ENCODE measurements around the gene ADCYAP1R1. TPM values are rescaled to one million over a fixed set of nuclear protein-coding genes. Genes with fewer than 3 reads are reported as not detected.

The ADCYAP1R1 gene
- total RNA-seq, 1 experiment from 2014 or later, result 8.9 TPM

- Histone ChIP-seq H2AK5ac (ENCODE audit: insufficient read length, low read length) (no peak overlapping the region), H2BK20ac (ENCODE audit: low read depth, low read length, poor library complexity, severe bottlenecking) (no peak overlapping the region), H2BK5ac (ENCODE audit: insufficient read length, low read length) (no peak overlapping the region), H3K23ac (ENCODE audit: insufficient read length, low read depth, low read length) (no peak overlapping the region), H4K20me1 (ENCODE audit: control insufficient read depth, insufficient read depth, insufficient read length) (no peaks in the 10 kb centered on the region), H2BK15ac (ENCODE audit: low read depth, low read length) (no peak overlapping the region), H3K27ac (ENCODE audit: insufficient read length, low read depth, low read length) (no peak overlapping the region), H3K23me2 (ENCODE audit: insufficient read length, low read depth, low read length, poor library complexity, severe bottlenecking) (no peaks in the 10 kb centered on the region), H3K18ac (ENCODE audit: insufficient read length, low read depth, low read length) (no peak overlapping the region), H2BK120ac (ENCODE audit: low read depth, low read length, poor library complexity, severe bottlenecking) (no peak overlapping the region), H2BK12ac (ENCODE audit: insufficient read length, low read depth, low read length) (no peak overlapping the region), H3K4me2 (ENCODE audit: insufficient read depth, insufficient read length, low read length) (no peak overlapping the region), H3K9me3 (ENCODE audit: control insufficient read depth, low read depth, low read length) (no peaks in the 10 kb centered on the region), H4K91ac (ENCODE audit: insufficient read length, low read depth, low read length) (no peak overlapping the region), H3K4ac (ENCODE audit: low read depth, low read length) (no peak overlapping the region), H4K8ac (replicated peaks; ENCODE audit: insufficient read length, low read depth, low read length) (no peak overlapping the region), H3K27me3 (ENCODE audit: insufficient read depth, low read length) (no peaks in the 10 kb centered on the region), H3T11ph (ENCODE audit: low read length) (no peak overlapping the region), H3K9ac (ENCODE audit: extremely low read depth, insufficient read length, low read length) (no peak overlapping the region), H4K5ac (ENCODE audit: insufficient read length, low read depth, low read length) (no peak overlapping the region), H2AFZ (ENCODE audit: low read length) (no peak overlapping the region), H3K4me1 (ENCODE audit: insufficient read depth, low read length) (no peaks in the 10 kb centered on the region), H3K79me2 (ENCODE audit: insufficient read depth, low read length) (no peaks in the 10 kb centered on the region), H3K79me1 (ENCODE audit: insufficient read depth, low read depth, low read length, poor library complexity, severe bottlenecking) (no peaks in the 10 kb centered on the region), H3K56ac (ENCODE audit: insufficient read length, low read depth, low read length) (no peak overlapping the region), H3K14ac (ENCODE audit: insufficient read depth, low read length) (no peak overlapping the region; the same call in 1 of the 2 replicates)
- no peak overlapping the region for H3K27ac Mint-ChIP-seq
- no peaks in the 10 kb centered on the region for H3K36me3 Mint-ChIP-seq (ENCODE audit: insufficient read depth in 1 of 3, low read depth in 3 of 3)
- H3K4me1 Mint-ChIP-seq, result peaks cover 16 to 31% of the 10 kb centered on the region in 2 experiments
- no peak for TF ChIP-seq CTCF (conservative IDR thresholded peaks at IDR 0.05)
- WGBS (ENCODE audit: extremely low coverage, insufficient read length, low lambda C conversion rate), result no CpG with 5 or more reads among the region's 8 CpGs
- H3K9me3 Mint-ChIP-seq, result no peaks in the 10 kb centered on the region
- no peak for DNase-seq
- H3K27me3 Mint-ChIP-seq (ENCODE audit: low read depth), result peaks cover 1% of the 10 kb centered on the region; the same call in 1 of the 2 replicates
- no peak overlapping the region for H3K4me3 Mint-ChIP-seq
Observed at GRCh38 chr7:31062746-31063435, 10.8 kb downstream of the ADCYAP1R1 start.
